ENCODE data around the gene SYT12. TPM values are rescaled to one million over a fixed set of nuclear protein-coding genes. Genes with fewer than 3 reads are reported as not detected.

The SYT12 gene
- total and polyA plus RNA-seq, 2 of the 13 experiments (the other 11 are each of a cell fraction or from before 2014, with no cell fraction given), result 0.01 to 0.02 TPM

DNA sequence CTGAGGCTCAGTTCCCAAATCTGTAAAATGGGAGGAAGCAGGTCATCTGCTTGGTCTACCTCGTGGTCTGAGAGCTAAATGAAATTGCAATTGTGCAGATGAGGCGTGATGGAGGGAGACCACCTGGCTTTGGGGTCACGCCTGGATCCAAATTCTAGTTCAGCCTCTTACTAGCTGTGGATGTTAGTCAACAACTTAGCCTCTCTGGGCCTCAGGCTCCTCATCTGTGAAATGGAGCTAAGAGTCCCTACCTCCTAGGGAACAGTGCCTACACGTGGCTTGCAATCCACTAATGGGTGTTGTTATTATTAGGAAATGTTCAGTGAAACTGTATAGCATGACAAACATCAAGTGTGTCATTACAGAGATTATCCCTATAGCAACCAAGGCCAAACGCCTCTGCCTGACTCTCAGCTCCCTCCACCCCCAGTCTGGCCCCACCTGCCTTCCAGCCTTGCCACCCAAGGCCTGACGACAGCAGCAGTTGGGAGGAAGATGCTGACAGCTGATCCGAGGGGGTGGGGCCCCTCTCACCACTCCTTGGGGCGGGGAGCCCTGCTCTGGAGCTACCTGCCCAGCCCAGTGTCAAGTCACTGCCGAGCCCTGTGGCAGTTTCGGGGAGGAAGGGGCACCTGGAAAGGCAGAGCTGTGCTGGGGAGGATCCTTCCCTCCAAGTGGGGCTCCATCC, 32.0 kb downstream of the SYT12 start:
- no TSS peak for BruUV-seq (replicated peaks)
- Histone ChIP-seq H4K20me1 (ENCODE audit: insufficient read depth, low read length) (no peaks in the 10 kb centered on the region), H3K36me3 (replicated peaks in 1 of 2; ENCODE audit: control insufficient read depth in 1 of 2, insufficient read depth in 2 of 2, low read length in 2 of 2) (no peaks in the 10 kb centered on the region), H3K4me1 (ENCODE audit: insufficient read depth, low read length) (peaks cover 54% of the 10 kb centered on the region), H3K9me3 (ENCODE audit: low read length) (no peaks in the 10 kb centered on the region), H3K9ac (ENCODE audit: insufficient read depth, low read depth, low read length) (peak overlapping the region; percentile 63), H3K4me3 (replicated peaks in 1 of 3; ENCODE audit: insufficient read depth in 1 of 3, low read depth in 2 of 3, low read length in 3 of 3) (peak overlapping the region in 1 of 3 experiments; percentile 78; a peak in 1 of 6 replicates), H3K4me2 (ENCODE audit: low read depth, low read length) (peak overlapping the region; percentile 92), H3K27me3 (ENCODE audit: control insufficient read depth in 1 of 2, insufficient read depth in 2 of 2, low read length in 2 of 2) (peaks cover 1 to 23% of the 10 kb centered on the region in 2 experiments; a peak in 1 of 5 replicates), H3K79me2 (ENCODE audit: insufficient read depth, low read length) (no peaks in the 10 kb centered on the region), H2AFZ (ENCODE audit: low read length) (no peak overlapping the region), H3K27ac (ENCODE audit: extremely low read length, insufficient read depth, low read length) (peak overlapping the region; percentile 48)
- in situ Hi-C loops (cut with HindIII; ENCODE audit: extremely low pct_ligation_motif_present, low pct_unique_long_range_greater_than_20kb), result no loop called here
- intact Hi-C loops (cut with micrococcal nuclease; ENCODE audit: unreplicated experiment), result loop anchor here (1.0 kb wide), 1 partner anchor 16 kb away; no protein-coding TSS in a partner anchor
- peak; percentile 94 for DNase-seq (ENCODE audit: low spot score)
- ChIA-PET POLR2A (interaction anchor here (0.6 to 1.3 kb wide), 5 partner anchors 185 to 575 kb away, joined by 3 to 4 read pairs (median 3); partner anchors contain the start of genes DPP3, POLD4, RBM4B and RCE1), CTCF (ENCODE audit: low intra/inter-chr PET ratio, low total read pairs) (interaction anchor here (2.2 kb wide), 1 partner anchor 17 kb away, joined by 14 read pairs; no protein-coding TSS in a partner anchor)
- FAIRE-seq, result peak; percentile 86
- WGBS (ENCODE audit: low lambda C conversion rate), result 3% methylated on average over 4 of the region's 10 CpGs
- peak; percentile 69 for ATAC-seq
- TF ChIP-seq ZNF367 (CRISPR knock-in tag; IDR thresholded peaks at IDR 0.05; ENCODE audit: borderline replicate concordance), result no peak
- TF ChIP-seq FIP1L1 (IDR thresholded peaks at IDR 0.05; ENCODE audit: borderline replicate concordance, insufficient read depth, low read depth, low read length), result no peak
- TF ChIP-seq, protein P1, sequence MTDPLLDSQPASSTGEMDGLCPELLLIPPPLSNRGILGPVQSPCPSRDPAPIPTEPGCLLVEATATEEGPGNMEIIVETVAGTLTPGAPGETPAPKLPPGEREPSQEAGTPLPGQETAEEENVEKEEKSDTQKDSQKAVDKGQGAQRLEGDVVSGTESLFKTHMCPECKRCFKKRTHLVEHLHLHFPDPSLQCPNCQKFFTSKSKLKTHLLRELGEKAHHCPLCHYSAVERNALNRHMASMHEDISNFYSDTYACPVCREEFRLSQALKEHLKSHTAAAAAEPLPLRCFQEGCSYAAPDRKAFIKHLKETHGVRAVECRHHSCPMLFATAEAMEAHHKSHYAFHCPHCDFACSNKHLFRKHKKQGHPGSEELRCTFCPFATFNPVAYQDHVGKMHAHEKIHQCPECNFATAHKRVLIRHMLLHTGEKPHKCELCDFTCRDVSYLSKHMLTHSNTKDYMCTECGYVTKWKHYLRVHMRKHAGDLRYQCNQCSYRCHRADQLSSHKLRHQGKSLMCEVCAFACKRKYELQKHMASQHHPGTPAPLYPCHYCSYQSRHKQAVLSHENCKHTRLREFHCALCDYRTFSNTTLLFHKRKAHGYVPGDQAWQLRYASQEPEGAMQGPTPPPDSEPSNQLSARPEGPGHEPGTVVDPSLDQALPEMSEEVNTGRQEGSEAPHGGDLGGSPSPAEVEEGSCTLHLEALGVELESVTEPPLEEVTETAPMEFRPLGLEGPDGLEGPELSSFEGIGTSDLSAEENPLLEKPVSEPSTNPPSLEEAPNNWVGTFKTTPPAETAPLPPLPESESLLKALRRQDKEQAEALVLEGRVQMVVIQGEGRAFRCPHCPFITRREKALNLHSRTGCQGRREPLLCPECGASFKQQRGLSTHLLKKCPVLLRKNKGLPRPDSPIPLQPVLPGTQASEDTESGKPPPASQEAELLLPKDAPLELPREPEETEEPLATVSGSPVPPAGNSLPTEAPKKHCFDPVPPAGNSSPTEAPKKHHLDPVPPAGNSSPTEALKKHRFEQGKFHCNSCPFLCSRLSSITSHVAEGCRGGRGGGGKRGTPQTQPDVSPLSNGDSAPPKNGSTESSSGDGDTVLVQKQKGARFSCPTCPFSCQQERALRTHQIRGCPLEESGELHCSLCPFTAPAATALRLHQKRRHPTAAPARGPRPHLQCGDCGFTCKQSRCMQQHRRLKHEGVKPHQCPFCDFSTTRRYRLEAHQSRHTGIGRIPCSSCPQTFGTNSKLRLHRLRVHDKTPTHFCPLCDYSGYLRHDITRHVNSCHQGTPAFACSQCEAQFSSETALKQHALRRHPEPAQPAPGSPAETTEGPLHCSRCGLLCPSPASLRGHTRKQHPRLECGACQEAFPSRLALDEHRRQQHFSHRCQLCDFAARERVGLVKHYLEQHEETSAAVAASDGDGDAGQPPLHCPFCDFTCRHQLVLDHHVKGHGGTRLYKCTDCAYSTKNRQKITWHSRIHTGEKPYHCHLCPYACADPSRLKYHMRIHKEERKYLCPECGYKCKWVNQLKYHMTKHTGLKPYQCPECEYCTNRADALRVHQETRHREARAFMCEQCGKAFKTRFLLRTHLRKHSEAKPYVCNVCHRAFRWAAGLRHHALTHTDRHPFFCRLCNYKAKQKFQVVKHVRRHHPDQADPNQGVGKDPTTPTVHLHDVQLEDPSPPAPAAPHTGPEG (CRISPR knock-in tag; IDR thresholded peaks at IDR 0.05), result no peak
- peak; percentile 77 for TF ChIP-seq BHLHE40 (IDR thresholded peaks at IDR 0.05; ENCODE audit: low read length)
- no peak for TF ChIP-seq ZNF558 (CRISPR knock-in tag; IDR thresholded peaks at IDR 0.05; ENCODE audit: borderline replicate concordance)
- TF ChIP-seq, protein P2, sequence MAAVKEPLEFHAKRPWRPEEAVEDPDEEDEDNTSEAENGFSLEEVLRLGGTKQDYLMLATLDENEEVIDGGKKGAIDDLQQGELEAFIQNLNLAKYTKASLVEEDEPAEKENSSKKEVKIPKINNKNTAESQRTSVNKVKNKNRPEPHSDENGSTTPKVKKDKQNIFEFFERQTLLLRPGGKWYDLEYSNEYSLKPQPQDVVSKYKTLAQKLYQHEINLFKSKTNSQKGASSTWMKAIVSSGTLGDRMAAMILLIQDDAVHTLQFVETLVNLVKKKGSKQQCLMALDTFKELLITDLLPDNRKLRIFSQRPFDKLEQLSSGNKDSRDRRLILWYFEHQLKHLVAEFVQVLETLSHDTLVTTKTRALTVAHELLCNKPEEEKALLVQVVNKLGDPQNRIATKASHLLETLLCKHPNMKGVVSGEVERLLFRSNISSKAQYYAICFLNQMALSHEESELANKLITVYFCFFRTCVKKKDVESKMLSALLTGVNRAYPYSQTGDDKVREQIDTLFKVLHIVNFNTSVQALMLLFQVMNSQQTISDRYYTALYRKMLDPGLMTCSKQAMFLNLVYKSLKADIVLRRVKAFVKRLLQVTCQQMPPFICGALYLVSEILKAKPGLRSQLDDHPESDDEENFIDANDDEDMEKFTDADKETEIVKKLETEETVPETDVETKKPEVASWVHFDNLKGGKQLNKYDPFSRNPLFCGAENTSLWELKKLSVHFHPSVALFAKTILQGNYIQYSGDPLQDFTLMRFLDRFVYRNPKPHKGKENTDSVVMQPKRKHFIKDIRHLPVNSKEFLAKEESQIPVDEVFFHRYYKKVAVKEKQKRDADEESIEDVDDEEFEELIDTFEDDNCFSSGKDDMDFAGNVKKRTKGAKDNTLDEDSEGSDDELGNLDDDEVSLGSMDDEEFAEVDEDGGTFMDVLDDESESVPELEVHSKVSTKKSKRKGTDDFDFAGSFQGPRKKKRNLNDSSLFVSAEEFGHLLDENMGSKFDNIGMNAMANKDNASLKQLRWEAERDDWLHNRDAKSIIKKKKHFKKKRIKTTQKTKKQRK (IDR thresholded peaks at IDR 0.05; ENCODE audit: low read length), result no peak
- no peak for TF ChIP-seq ZNF337 (CRISPR knock-in tag; IDR thresholded peaks at IDR 0.05; ENCODE audit: borderline replicate concordance, low read depth)
- TF ChIP-seq, protein P3, sequence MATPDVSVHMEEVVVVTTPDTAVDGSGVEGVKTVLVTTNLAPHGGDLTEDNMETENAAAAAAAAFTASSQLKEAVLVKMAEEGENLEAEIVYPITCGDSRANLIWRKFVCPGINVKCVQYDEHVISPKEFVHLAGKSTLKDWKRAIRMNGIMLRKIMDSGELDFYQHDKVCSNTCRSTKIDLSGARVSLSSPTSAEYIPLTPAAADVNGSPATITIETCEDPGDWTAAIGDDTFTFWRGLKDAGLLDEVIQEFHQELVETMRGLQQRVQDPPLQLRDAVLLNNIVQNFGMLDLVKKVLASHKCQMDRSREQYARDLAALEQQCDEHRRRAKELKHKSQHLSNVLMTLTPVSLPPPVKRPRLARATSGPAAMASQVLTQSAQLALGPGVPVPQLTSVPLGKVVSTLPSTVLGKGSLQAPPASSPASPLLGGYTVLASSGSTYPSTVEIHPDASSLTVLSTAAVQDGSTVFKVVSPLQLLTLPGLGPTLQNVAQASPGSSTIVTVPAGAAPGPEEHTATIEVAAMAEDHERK (CRISPR knock-in tag; IDR thresholded peaks at IDR 0.05; ENCODE audit: low read depth), result no peak
- TF ChIP-seq ARNT2 (CRISPR knock-in tag; IDR thresholded peaks at IDR 0.05; ENCODE audit: low read depth), result no peak
- TF ChIP-seq SMARCC2 (IDR thresholded peaks at IDR 0.05), result no peak
- TF ChIP-seq, protein P4, sequence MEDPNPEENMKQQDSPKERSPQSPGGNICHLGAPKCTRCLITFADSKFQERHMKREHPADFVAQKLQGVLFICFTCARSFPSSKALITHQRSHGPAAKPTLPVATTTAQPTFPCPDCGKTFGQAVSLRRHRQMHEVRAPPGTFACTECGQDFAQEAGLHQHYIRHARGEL (CRISPR knock-in tag; IDR thresholded peaks at IDR 0.05), result no peak

Measured in HepG2 (cell line).